Coronary artery (tissue), 2 donors: ENCODE data around the gene PPP4R2.
A peak's percentile ranks its signal among the peaks of the same experiment; 100 is the strongest.

Source experiments
- DNase-seq: peaks from one replicate; pipeline ENCODE4 v3.0.0-alpha.2; 2017; ENCODE audit warnings: low spot score
- H3K27ac ChIP-seq, 2 donors: fragments of 200-600 bp; sonication (generic); one replicate each; pipeline ENCODE4 v1.5.1; 2016 to 2019
- H3K4me3 ChIP-seq: fragments of 200-600 bp; sonication (generic); 2 replicates; pipeline ENCODE4 v1.5.1; 2016; ENCODE audit warnings: mild to moderate bottlenecking, moderate library complexity
- CTCF ChIP-seq: fragments of 200-600 bp; sonication (generic); IDR thresholded peaks from one replicate; pipeline ENCODE4 v1.5.1; 2019; ENCODE audit warnings: antibody characterized with exemption

The PPP4R2 gene

GRCh38 chr3:73031573-73032103 is 35.0 kb downstream of the PPP4R2 start:
- H3K4me3 ChIP-seq, result no peak overlapping the region
- TF ChIP-seq CTCF, result no peak
- DNase-seq, result no peak
- no peak overlapping the region for H3K27ac ChIP-seq

- no peak for TF ChIP-seq CTCF
- no peak for DNase-seq
- Histone ChIP-seq H3K27ac (peak overlapping the region in 1 of 2 donors; percentile 23), H3K4me3 (no peak overlapping the region)
These were observed 40.3 kb downstream of the PPP4R2 start for GRCh38 chr3:73036694-73037591.

- H3K27ac ChIP-seq, result no peak overlapping the region
- no peak overlapping the region for H3K4me3 ChIP-seq
- DNase-seq, result no peak
- TF ChIP-seq CTCF, result no peak
These were observed 44.9 kb downstream of the PPP4R2 start for GRCh38 chr3:73041537-73041936.

GRCh38 chr3:73043414-73043813 is 46.8 kb downstream of the PPP4R2 start:
- DNase-seq, result no peak
- no peak for TF ChIP-seq CTCF
- H3K4me3 ChIP-seq, result no peak overlapping the region
- H3K27ac ChIP-seq, result no peak overlapping the region

GRCh38 chr3:73045391-73045790 is 48.8 kb downstream of the PPP4R2 start:
- no peak for TF ChIP-seq CTCF
- Histone ChIP-seq H3K4me3 (no peak overlapping the region), H3K27ac (no peak overlapping the region)
- no peak for DNase-seq

- Histone ChIP-seq H3K4me3 (no peak overlapping the region), H3K27ac (no peak overlapping the region)
- TF ChIP-seq CTCF, result no peak
- DNase-seq, result no peak
These were observed 49.6 kb downstream of the PPP4R2 start for GRCh38 chr3:73046195-73046594.

- no peak overlapping the region for H3K27ac ChIP-seq
- TF ChIP-seq CTCF, result no peak
- no peak for DNase-seq
- H3K4me3 ChIP-seq, result no peak overlapping the region
These were observed 52.7 kb downstream of the PPP4R2 start for GRCh38 chr3:73049319-73049718.
